Spleen (tissue), 7 donors: ENCODE data around the gene RABGGTB.

Experiments used
- CTCF ChIP-seq, 11 experiments: fragments of 200-600 bp in 7 of 11; fragments of 450-650 bp in 4 of 11; sonication (generic) in 4 of 11; IDR thresholded peaks in 8 of 11; conservative IDR thresholded peaks in 3 of 11; 1 replicate in 7 of 11; 2 replicates in 4 of 11; pipeline versions ENCODE4 v1.4.0 to v1.8.0; 2016 to 2021; ENCODE audit warnings: antibody characterized with exemption in 11 of 11, inconsistent platforms in 4 of 11, mild to moderate bottlenecking in 1 of 11
- POLR2A ChIP-seq, 3 donors: fragments of 450-650 bp; IDR thresholded peaks; one replicate each; pipeline ENCODE4 v1.5.1; 2017; ENCODE audit warnings: antibody characterized with exemption in 3 of 3, mild to moderate bottlenecking in 1 of 3
- POLR2AphosphoS5 ChIP-seq, 3 donors: sonication (generic); formaldehyde crosslinking; IDR thresholded peaks; one replicate each; pipeline ENCODE4 v1.5.1; 2017; ENCODE audit warnings: antibody characterized with exemption in 3 of 3
- donor health status: DM: no; HTN: no; CAD: no; lungs with moderate emphysema.
- donor health status: DM: no; HTN: no; CAD: no.
- donor health status: DM: no; HTN: no; CAD: no.

DNA sequence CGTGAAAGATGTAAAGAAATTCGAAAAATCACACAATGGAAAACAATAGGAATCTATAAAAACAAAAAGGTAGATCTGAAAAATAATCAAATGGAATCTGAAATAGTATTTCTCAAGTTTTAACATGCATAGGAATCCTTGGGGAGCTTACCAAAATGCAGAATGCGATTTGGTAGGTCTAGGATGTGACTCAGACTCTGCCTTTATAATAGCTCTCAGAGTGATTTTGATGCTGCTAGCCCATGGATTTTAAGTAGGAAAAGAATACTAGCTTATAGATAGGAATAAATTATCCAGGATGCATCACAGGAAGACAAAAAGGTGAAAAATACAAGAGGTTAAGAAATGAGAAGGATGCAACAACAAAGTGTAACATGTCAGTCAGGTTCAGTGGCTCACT, 14.1 kb upstream of the RABGGTB start:
- TF ChIP-seq POLR2AphosphoS5 (IDR thresholded peaks at IDR 0.05): no peak
- no peak for TF ChIP-seq CTCF (IDR thresholded peaks at IDR 0.05 in 8 of 11, conservative IDR thresholded peaks at IDR 0.05 in 3 of 11)
- TF ChIP-seq POLR2A (IDR thresholded peaks at IDR 0.05): no peak
